GM19043 (cell line): ENCODE results near the gene ZBED1.
"Not testable (repeated sequence)": the region's sequence is repeated elsewhere in the genome, so short reads cannot be mapped to it uniquely, and the experiment has no call there.

Experiments
- ATAC-seq: cut with Tn5 transposase; IDR thresholded peaks from one replicate; pipeline ENCODE4 v1.9.1; 2021; ENCODE audit warnings: low read depth; ENCODE audit not compliant: unreplicated experiment

Gene ZBED1

GRCh38 chrX:2460821-2461710 is 39.7 kb downstream of the ZBED1 start:
- ATAC-seq = not testable (repeated sequence)

- not testable (repeated sequence) for ATAC-seq
Measured at GRCh38 chrX:2460048-2460447, 40.7 kb downstream of the ZBED1 start.

GRCh38 chrX:2458309-2458708 is 42.5 kb downstream of the ZBED1 start:
- ATAC-seq = no peak

- ATAC-seq = no peak
Measured at GRCh38 chrX:2457289-2458133, 43.3 kb downstream of the ZBED1 start.

- not testable (repeated sequence) for ATAC-seq
Measured at GRCh38 chrX:2456091-2456490, 44.7 kb downstream of the ZBED1 start.

GRCh38 chrX:2454620-2455019 is 46.2 kb downstream of the ZBED1 start:
- ATAC-seq = not testable (repeated sequence)

GRCh38 chrX:2452799-2453198 is 48.0 kb downstream of the ZBED1 start:
- no peak for ATAC-seq

GRCh38 chrX:2452317-2452784 is 48.4 kb downstream of the ZBED1 start:
- ATAC-seq = no peak

GRCh38 chrX:2451501-2452316 is 49.1 kb downstream of the ZBED1 start:
- no peak for ATAC-seq

- no peak for ATAC-seq
Measured at GRCh38 chrX:2450681-2451080, 50.1 kb downstream of the ZBED1 start.

- ATAC-seq = no peak
Measured at GRCh38 chrX:2449135-2449886, 51.5 kb downstream of the ZBED1 start.

- ATAC-seq = no peak
Measured at GRCh38 chrX:2447484-2447883, 53.3 kb downstream of the ZBED1 start.

- no peak for ATAC-seq
Measured at GRCh38 chrX:2446815-2447214, 54.0 kb downstream of the ZBED1 start.

- ATAC-seq = no peak
Measured at GRCh38 chrX:2445662-2446623, 54.8 kb downstream of the ZBED1 start.

GRCh38 chrX:2442694-2443093 is 58.1 kb downstream of the ZBED1 start:
- ATAC-seq = no peak

GRCh38 chrX:2441466-2441865 is 59.3 kb downstream of the ZBED1 start:
- ATAC-seq = no peak

GRCh38 chrX:2439613-2440012 is 61.2 kb downstream of the ZBED1 start:
- no peak for ATAC-seq
